ENCODE results near the gene B3GALT2. TPM values are rescaled to one million over a fixed set of nuclear protein-coding genes. Genes with fewer than 3 reads are reported as not detected.
A peak's percentile ranks its signal among the peaks of the same experiment; 100 is the strongest.

The B3GALT2 gene
- total and polyA plus RNA-seq, 2 of the 4 experiments (the other 2 are of a cell fraction) = 1.8 to 4.5 TPM

DNA sequence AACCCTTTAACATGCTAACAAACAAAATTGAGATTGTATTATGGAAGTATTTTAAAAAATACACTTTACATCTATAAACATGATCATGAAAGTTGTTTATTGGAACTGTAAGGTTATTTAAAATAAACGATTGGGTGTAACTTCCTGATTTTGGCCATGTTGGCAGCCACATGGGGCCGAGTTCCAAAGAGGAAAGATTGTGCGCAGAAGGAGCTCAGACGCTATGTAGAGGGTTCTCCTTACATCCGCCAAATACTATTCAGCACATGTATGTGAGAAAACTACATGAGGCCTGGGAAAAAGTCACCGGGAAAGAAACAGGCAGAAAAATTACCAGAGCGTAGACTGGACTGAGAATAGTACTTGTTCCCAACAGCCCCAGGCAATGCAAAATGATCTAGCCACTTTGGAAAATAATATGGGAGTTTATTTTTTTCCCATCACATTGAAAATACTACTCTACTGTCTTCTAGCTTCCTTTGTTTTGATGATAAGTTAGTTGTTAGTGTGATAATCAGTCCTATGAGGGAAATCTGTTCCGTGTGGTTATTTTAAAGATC, 35.7 kb upstream of the B3GALT2 start:
- Histone ChIP-seq H3K4me1 (ENCODE audit: control insufficient read depth, insufficient read depth, low read length) (peaks cover 5% of the 10 kb centered on the region), H3K4me2 (ENCODE audit: low read depth, low read length) (peak overlapping the region; percentile 38), H3K9ac (ENCODE audit: low read depth, low read length) (no peak overlapping the region), H2BK20ac (ENCODE audit: low read depth, low read length) (peak overlapping the region; percentile 14; the same call in 1 of the 2 replicates), H3K79me1 (ENCODE audit: low read depth in 1 of 2, low read length in 2 of 2) (peaks cover 18 to 34% of the 10 kb centered on the region in 2 experiments), H3K4me3 (ENCODE audit: insufficient read depth, low read depth, low read length) (no peak overlapping the region), H3K4ac (ENCODE audit: low read depth, low read length) (peak overlapping the region; percentile 58), H4K20me1 (ENCODE audit: insufficient read depth, low read length) (no peaks in the 10 kb centered on the region), H3K9me1 (ENCODE audit: insufficient read depth, low read length) (no peaks in the 10 kb centered on the region), H4K5ac (ENCODE audit: low read depth, low read length) (peak overlapping the region; percentile 18; the same call in 1 of the 2 replicates), H2AFZ (replicated peaks; ENCODE audit: low read length, poor library complexity) (no peak overlapping the region), H2BK5ac (ENCODE audit: low read depth, low read length, poor library complexity, severe bottlenecking) (peak overlapping the region; percentile 79), H3K9me3 (ENCODE audit: control insufficient read depth, insufficient read depth, low read length) (no peaks in the 10 kb centered on the region), H3K18ac (ENCODE audit: low read depth, low read length) (peak overlapping the region; percentile 45; the same call in 1 of the 2 replicates), H3K27me3 (ENCODE audit: control insufficient read depth, insufficient read depth, low read length) (no peaks in the 10 kb centered on the region), H3K56ac (ENCODE audit: extremely low read depth, insufficient read depth, low read length) (no peak overlapping the region), H2AK5ac (ENCODE audit: low read depth, low read length) (no peak overlapping the region), H4K91ac (ENCODE audit: insufficient read depth, low read depth, low read length) (peak overlapping the region; percentile 39; the same call in 1 of the 2 replicates), H3K27ac (ENCODE audit: insufficient read depth, low read length) (peak overlapping the region; percentile 2; the same call in 1 of the 2 replicates), H3K14ac (replicated peaks; ENCODE audit: low read depth, low read length) (peak overlapping the region; percentile 58; the same call in 1 of the 2 replicates), H2BK15ac (ENCODE audit: low read depth, low read length) (no peak overlapping the region), H3K36me3 (ENCODE audit: control insufficient read depth, insufficient read depth, low read length) (peaks cover 4% of the 10 kb centered on the region), H2BK120ac (ENCODE audit: low read depth, low read length) (peak overlapping the region; percentile 35), H4K8ac (ENCODE audit: low read depth in 2 of 2, low read length in 2 of 2) (peak overlapping the region in 1 of 2 experiments; percentile 26; a peak in 2 of 4 replicates), H2AK9ac (replicated peaks; ENCODE audit: low read depth, low read length, poor library complexity) (no peak overlapping the region), H3K23ac (ENCODE audit: low read depth, low read length) (no peak overlapping the region)
- WGBS, 2 experiments (ENCODE audit: extremely low coverage in 2 of 2, insufficient read length in 1 of 2) = no CpG with 5 or more reads among the region's 8 CpGs
- in situ Hi-C loops (cut with MboI; ENCODE audit: low sequenced_read_pairs) (no loop called here), dilution Hi-C loops (cut with HindIII; ENCODE audit: low sequenced_read_pairs, unreplicated experiment) (no loop called here), intact Hi-C loops (cut with micrococcal nuclease) (loop anchor here (5.0 kb wide), 1 partner anchor 35 kb away; no protein-coding TSS in a partner anchor)
- POLR2A ChIA-PET (ENCODE audit: unreplicated experiment) = no interaction called here
- DNase-seq (peak; percentile 9), ATAC-seq (ENCODE audit: low read depth) (peak; percentile 44; the same call in 1 of the 2 replicates)
- CTCF ChIA-PET = interaction anchor here (1.2 kb wide), 1 partner anchor 10 kb away, joined by 3 read pairs; no protein-coding TSS in a partner anchor
- BruUV-seq (replicated peaks) = no TSS peak
- TF ChIP-seq MAZ (IDR thresholded peaks at IDR 0.05; ENCODE audit: borderline replicate concordance, low read depth, low read length) = no peak
- no peak for TF ChIP-seq MAFK (IDR thresholded peaks at IDR 0.05; ENCODE audit: low read depth, low read length)
- TF ChIP-seq POLR2A (IDR thresholded peaks at IDR 0.05; ENCODE audit: low read depth, low read length) = no peak
- TF ChIP-seq, protein P1, sequence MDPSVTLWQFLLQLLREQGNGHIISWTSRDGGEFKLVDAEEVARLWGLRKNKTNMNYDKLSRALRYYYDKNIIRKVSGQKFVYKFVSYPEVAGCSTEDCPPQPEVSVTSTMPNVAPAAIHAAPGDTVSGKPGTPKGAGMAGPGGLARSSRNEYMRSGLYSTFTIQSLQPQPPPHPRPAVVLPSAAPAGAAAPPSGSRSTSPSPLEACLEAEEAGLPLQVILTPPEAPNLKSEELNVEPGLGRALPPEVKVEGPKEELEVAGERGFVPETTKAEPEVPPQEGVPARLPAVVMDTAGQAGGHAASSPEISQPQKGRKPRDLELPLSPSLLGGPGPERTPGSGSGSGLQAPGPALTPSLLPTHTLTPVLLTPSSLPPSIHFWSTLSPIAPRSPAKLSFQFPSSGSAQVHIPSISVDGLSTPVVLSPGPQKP (IDR thresholded peaks at IDR 0.05; ENCODE audit: borderline replicate concordance, low read depth, low read length) = no peak
- no peak for TF ChIP-seq FOS (IDR thresholded peaks at IDR 0.05; ENCODE audit: low read depth, low read length)
- TF ChIP-seq BHLHE40 (IDR thresholded peaks at IDR 0.05; ENCODE audit: low read depth, low read length) = no peak
- TF ChIP-seq, protein P2, sequence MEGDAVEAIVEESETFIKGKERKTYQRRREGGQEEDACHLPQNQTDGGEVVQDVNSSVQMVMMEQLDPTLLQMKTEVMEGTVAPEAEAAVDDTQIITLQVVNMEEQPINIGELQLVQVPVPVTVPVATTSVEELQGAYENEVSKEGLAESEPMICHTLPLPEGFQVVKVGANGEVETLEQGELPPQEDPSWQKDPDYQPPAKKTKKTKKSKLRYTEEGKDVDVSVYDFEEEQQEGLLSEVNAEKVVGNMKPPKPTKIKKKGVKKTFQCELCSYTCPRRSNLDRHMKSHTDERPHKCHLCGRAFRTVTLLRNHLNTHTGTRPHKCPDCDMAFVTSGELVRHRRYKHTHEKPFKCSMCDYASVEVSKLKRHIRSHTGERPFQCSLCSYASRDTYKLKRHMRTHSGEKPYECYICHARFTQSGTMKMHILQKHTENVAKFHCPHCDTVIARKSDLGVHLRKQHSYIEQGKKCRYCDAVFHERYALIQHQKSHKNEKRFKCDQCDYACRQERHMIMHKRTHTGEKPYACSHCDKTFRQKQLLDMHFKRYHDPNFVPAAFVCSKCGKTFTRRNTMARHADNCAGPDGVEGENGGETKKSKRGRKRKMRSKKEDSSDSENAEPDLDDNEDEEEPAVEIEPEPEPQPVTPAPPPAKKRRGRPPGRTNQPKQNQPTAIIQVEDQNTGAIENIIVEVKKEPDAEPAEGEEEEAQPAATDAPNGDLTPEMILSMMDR (conservative IDR thresholded peaks at IDR 0.05; ENCODE audit: low read depth, low read length) = no peak
- TF ChIP-seq MXI1 (IDR thresholded peaks at IDR 0.05; ENCODE audit: borderline replicate concordance, low read depth, low read length) = no peak
- TF ChIP-seq NFE2L2 (IDR thresholded peaks at IDR 0.05; ENCODE audit: low read depth, low read length) = no peak
- TF ChIP-seq CHD1 (IDR thresholded peaks at IDR 0.05; ENCODE audit: low read depth, low read length) = no peak
- TF ChIP-seq RFX5 (IDR thresholded peaks at IDR 0.05; ENCODE audit: low read depth, low read length) = no peak
- no peak for TF ChIP-seq SMC3 (IDR thresholded peaks at IDR 0.05; ENCODE audit: low read depth, low read length)
- TF ChIP-seq RCOR1 (IDR thresholded peaks at IDR 0.05; ENCODE audit: insufficient replicate concordance, low read length) = no peak
- TF ChIP-seq CEBPB (IDR thresholded peaks at IDR 0.05; ENCODE audit: low read depth, low read length) = no peak
- TF ChIP-seq, protein P3, sequence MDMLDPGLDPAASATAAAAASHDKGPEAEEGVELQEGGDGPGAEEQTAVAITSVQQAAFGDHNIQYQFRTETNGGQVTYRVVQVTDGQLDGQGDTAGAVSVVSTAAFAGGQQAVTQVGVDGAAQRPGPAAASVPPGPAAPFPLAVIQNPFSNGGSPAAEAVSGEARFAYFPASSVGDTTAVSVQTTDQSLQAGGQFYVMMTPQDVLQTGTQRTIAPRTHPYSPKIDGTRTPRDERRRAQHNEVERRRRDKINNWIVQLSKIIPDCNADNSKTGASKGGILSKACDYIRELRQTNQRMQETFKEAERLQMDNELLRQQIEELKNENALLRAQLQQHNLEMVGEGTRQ (IDR thresholded peaks at IDR 0.05; ENCODE audit: low read depth, low read length) = no peak
